ENCODE measurements around the gene DHX57. TPM values are rescaled to one million over a fixed set of nuclear protein-coding genes. Genes with fewer than 3 reads are reported as not detected.
A peak's percentile ranks its signal among the peaks of the same experiment; 100 is the strongest.

The DHX57 gene
- total RNA-seq, 1 donor, result 19.5 TPM

DNA sequence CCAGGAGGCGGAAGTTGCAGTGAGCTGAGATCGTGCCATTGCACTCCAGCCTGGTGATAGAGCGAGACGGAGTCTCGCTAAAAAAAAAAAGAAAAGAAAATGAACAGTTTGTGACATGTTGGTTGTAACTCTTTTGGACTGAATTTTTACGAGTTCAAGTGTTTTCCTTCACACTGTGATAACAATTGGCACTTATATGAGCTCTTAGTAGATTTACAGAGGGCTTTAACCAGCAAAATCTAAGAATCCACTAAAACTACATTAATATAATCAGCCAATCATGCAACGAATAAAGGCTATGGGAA is 99.9 kb downstream of the DHX57 start:
- Histone ChIP-seq H3K79me2 (ENCODE audit: insufficient read depth, low read length) (peaks cover 10% of the 10 kb centered on the region), H3K36me3 (ENCODE audit: insufficient read depth, low read length) (no peaks in the 10 kb centered on the region), H4K20me1 (ENCODE audit: insufficient read depth, low read length) (no peaks in the 10 kb centered on the region), H3K27ac (ENCODE audit: low read depth, low read length) (no peak overlapping the region), H3K4me2 (ENCODE audit: insufficient read depth, low read length) (no peak overlapping the region), H3K4me1 (ENCODE audit: insufficient read depth, low read length) (peaks cover 10% of the 10 kb centered on the region), H3K4me3 (ENCODE audit: insufficient read depth, low read length) (no peak overlapping the region), H3K9me3 (ENCODE audit: low read depth, low read length) (no peaks in the 10 kb centered on the region), H2AFZ (ENCODE audit: low read length) (no peak overlapping the region), H3K27me3 (ENCODE audit: insufficient read depth, low read length) (peaks cover 2% of the 10 kb centered on the region)
- no peak for DNase-seq (ENCODE audit: insufficient read length, low spot score, missing footprints)
- TF ChIP-seq, protein P1, sequence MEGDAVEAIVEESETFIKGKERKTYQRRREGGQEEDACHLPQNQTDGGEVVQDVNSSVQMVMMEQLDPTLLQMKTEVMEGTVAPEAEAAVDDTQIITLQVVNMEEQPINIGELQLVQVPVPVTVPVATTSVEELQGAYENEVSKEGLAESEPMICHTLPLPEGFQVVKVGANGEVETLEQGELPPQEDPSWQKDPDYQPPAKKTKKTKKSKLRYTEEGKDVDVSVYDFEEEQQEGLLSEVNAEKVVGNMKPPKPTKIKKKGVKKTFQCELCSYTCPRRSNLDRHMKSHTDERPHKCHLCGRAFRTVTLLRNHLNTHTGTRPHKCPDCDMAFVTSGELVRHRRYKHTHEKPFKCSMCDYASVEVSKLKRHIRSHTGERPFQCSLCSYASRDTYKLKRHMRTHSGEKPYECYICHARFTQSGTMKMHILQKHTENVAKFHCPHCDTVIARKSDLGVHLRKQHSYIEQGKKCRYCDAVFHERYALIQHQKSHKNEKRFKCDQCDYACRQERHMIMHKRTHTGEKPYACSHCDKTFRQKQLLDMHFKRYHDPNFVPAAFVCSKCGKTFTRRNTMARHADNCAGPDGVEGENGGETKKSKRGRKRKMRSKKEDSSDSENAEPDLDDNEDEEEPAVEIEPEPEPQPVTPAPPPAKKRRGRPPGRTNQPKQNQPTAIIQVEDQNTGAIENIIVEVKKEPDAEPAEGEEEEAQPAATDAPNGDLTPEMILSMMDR (IDR thresholded peaks at IDR 0.05; ENCODE audit: extremely low read depth, low read depth, low read length), result no peak

DNA sequence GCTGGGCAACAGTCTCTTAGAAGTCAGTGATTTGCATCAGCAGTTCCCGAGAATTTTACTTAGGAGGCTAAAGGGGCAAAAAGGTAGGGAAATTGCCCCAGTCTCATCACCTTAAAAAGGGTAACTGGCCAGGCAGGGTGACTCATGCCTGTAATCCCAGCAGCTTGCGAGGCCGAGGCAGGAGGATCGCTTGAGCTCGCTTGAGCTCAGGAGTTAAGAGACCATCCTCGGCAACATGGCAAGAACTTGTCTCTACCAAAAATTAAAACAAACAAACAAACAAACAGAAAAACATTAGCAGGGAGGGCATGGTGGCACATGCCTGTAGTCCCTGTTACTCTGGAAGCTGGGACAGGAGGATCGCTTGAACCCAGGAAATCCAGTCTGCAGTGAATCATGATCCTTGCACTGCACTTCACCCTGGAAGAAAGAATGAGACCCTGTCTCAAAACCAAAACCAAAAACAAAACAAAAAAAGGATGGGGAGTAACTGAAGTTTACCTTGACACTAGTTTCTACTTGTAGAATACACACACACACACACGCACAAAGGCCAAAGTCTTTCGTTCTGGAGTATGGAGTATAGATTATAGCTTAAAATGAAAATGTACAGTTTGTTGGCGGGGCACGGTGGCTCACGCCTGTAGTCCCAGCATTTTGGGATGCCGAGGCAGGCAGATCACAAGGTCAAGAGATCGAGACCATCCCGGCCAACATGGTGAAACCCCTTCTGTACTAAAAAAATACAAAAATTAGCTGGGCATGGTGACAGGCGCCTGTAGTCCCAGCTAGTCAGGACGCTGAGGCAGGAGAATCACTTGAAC is 100.4 kb downstream of the DHX57 start:
- H3K36me3 ChIP-seq (ENCODE audit: insufficient read depth, low read length), result no peaks in the 10 kb centered on the region
- peaks cover 10% of the 10 kb centered on the region for H3K4me1 ChIP-seq (ENCODE audit: insufficient read depth, low read length)
- H4K20me1 ChIP-seq (ENCODE audit: insufficient read depth, low read length), result no peaks in the 10 kb centered on the region
- TF ChIP-seq, protein P1 (IDR thresholded peaks at IDR 0.05; ENCODE audit: extremely low read depth, low read depth, low read length), result no peak
- no peak overlapping the region for H3K4me2 ChIP-seq (ENCODE audit: insufficient read depth, low read length)
- no peak overlapping the region for H2AFZ ChIP-seq (ENCODE audit: low read length)
- H3K4me3 ChIP-seq (ENCODE audit: insufficient read depth, low read length), result no peak overlapping the region
- H3K27ac ChIP-seq (ENCODE audit: low read depth, low read length), result no peak overlapping the region
- H3K79me2 ChIP-seq (ENCODE audit: insufficient read depth, low read length), result peaks cover 10% of the 10 kb centered on the region
- peaks cover 2% of the 10 kb centered on the region for H3K27me3 ChIP-seq (ENCODE audit: insufficient read depth, low read length)
- H3K9me3 ChIP-seq (ENCODE audit: low read depth, low read length), result no peaks in the 10 kb centered on the region
- no peak for DNase-seq (ENCODE audit: insufficient read length, low spot score, missing footprints)

DNA sequence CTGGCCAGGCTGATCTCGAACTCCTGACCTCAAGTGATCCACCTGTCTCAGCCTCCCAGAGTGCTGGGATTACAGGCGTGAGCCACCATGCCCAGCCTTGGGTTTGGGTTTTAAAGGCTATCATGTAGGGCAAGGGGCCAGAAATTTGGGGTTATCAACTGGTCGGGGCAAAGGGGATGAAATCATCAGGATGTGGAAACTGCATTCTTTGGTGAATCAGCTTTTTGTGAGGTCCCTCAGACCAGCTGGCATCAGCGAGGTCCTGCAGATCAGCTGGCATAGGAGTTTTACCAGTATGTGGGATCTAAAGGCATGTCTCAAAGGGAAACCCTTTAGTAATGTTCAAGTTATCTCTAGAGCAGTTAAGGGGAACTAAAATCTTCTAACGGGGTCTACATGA is 104.1 kb downstream of the DHX57 start:
- TF ChIP-seq, protein P1 (IDR thresholded peaks at IDR 0.05; ENCODE audit: extremely low read depth, low read depth, low read length), result no peak
- Histone ChIP-seq H3K4me3 (ENCODE audit: insufficient read depth, low read length) (no peak overlapping the region), H3K36me3 (ENCODE audit: insufficient read depth, low read length) (no peaks in the 10 kb centered on the region), H4K20me1 (ENCODE audit: insufficient read depth, low read length) (no peaks in the 10 kb centered on the region), H3K4me1 (ENCODE audit: insufficient read depth, low read length) (peaks cover 5% of the 10 kb centered on the region), H3K27me3 (ENCODE audit: insufficient read depth, low read length) (peaks cover 2% of the 10 kb centered on the region), H3K9me3 (ENCODE audit: low read depth, low read length) (no peaks in the 10 kb centered on the region), H3K4me2 (ENCODE audit: insufficient read depth, low read length) (peak overlapping the region; percentile 17), H2AFZ (ENCODE audit: low read length) (no peak overlapping the region), H3K27ac (ENCODE audit: low read depth, low read length) (no peak overlapping the region), H3K79me2 (ENCODE audit: insufficient read depth, low read length) (no peaks in the 10 kb centered on the region)
- DNase-seq (ENCODE audit: insufficient read length, low spot score, missing footprints), result peak; percentile 91

DNA sequence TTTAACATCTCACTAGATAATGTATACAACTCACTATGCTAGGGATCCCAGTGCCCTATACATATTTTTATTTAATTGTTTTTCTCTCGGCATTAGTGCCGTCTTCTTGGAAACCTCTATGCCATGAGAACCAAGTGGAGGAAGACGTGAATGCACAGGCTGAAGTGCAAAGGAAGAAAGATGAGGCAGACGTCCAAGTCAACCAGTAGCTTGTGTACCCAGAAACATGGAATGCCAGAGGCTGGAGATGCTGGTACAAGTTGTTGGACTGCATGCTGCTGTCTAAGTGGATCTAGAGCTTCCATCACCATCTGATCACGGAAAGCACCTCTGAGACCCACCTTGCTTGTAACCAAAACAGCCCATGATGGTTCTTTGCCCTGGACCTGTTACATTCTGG is 110.2 kb downstream of the DHX57 start:
- peak overlapping the region; percentile 56 for H2AFZ ChIP-seq (ENCODE audit: low read length)
- H3K4me1 ChIP-seq (ENCODE audit: insufficient read depth, low read length), result peaks cover 19% of the 10 kb centered on the region
- TF ChIP-seq, protein P1 (IDR thresholded peaks at IDR 0.05; ENCODE audit: extremely low read depth, low read depth, low read length), result no peak
- H3K79me2 ChIP-seq (ENCODE audit: insufficient read depth, low read length), result no peaks in the 10 kb centered on the region
- peak overlapping the region; percentile 51 for H3K27ac ChIP-seq (ENCODE audit: low read depth, low read length)
- no peak for DNase-seq (ENCODE audit: insufficient read length, low spot score, missing footprints)
- no peaks in the 10 kb centered on the region for H4K20me1 ChIP-seq (ENCODE audit: insufficient read depth, low read length)
- no peaks in the 10 kb centered on the region for H3K9me3 ChIP-seq (ENCODE audit: low read depth, low read length)
- H3K27me3 ChIP-seq (ENCODE audit: insufficient read depth, low read length), result no peaks in the 10 kb centered on the region
- H3K4me2 ChIP-seq (ENCODE audit: insufficient read depth, low read length), result peak overlapping the region; percentile 51
- H3K36me3 ChIP-seq (ENCODE audit: insufficient read depth, low read length), result no peaks in the 10 kb centered on the region
- H3K4me3 ChIP-seq (ENCODE audit: insufficient read depth, low read length), result no peak overlapping the region

All from osteoblast (primary cell).